Endometrial microvascular endothelial cells (primary cell): ENCODE measurements around the gene CHMP4A. TPM values are rescaled to one million over a fixed set of nuclear protein-coding genes. Genes with fewer than 3 reads are reported as not detected.

Experiments
- in situ Hi-C: cut with HindIII; loops from 2 replicates; pipeline ENCODE4 v1.10.0; 2017; ENCODE audit warnings: low sequenced_read_pairs, low pct_unique_long_range_greater_than_20kb; ENCODE audit errors: inconsistent ontology term
- total RNA-seq: library from RNA; depleted of rRNA; stranded (reverse); fragments of >200 nt; gene quantifications from one replicate; pipeline ENCODE4 v1.2.3, GENCODE V29; 2015; ENCODE audit errors: inconsistent ontology term

Gene CHMP4A
- total RNA-seq, 1 donor from 2014 or later, result 30.0 TPM

DNA sequence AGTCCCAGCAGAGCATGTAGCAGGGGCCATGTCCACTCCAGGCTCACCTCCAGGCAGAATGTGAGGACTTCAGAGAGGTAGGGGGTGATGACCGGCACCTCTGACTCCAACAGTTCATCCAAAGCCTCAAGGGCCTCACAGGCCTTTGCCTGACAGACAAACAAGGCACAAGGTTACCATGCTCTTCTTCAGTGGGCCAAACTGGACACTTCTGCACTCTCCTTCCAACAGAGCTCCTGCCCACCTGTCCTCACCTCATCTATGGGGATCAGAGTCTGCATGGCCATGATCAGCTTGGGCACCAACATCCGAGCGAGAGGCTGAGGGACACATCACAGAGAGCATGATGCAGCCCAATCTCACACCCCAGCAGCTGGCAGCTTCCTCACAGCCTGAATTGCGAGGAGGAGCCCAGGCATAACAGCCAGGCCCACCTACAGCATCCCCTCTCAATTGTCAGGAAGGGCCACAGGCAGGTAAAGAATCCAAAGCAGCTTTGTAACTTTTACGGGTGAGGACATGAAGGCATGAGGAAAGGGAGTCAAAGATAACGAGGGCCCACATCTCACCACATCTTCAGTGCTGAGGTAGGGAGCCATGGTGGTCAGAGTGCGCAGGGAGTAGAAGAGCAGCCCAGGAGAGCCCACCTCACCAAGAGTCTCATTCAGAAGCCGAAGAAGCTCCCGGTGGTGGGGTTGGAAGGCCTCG is 26.3 kb downstream of the CHMP4A start:
- in situ Hi-C loops, result no loop called here

DNA sequence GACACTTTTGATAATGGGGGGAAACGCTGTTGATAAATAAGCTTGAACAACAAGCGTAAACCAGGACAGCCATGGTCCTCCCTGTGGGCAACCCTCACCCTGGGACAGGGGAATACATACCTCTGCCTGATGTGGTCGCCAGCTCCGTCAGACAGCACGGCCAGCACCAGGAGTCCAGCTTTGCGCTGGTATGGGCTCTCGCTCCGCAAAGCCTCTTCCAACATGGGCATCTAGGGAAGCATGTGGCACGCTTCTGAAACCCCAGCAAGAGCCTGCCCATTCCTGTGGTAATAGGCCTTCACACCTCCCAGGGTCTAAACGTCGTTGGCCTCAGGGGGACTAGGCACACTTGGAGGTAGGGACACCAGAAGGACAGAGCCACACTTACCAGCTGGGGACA is 27.5 kb downstream of the CHMP4A start:
- in situ Hi-C loops, result no loop called here

DNA sequence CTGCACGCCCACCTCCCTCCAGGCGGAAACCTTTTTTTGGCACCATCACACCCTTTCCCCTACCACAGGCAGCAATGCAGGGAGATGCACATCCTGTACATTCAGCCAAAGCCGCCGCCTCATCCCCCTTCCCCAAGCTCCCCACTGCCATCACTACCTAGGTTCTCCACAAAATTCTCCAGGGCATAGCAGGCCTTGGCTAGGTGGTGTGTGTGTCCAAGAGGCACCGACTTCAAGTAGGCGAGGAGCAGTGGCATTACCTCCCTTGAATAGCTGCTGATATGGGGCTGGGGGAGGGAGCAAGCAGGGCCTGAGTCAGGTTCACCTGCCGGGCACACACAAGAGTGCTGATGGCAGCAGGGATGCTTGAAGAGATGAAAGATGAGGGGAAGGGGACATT is 28.3 kb downstream of the CHMP4A start:
- in situ Hi-C loops, result no loop called here

DNA sequence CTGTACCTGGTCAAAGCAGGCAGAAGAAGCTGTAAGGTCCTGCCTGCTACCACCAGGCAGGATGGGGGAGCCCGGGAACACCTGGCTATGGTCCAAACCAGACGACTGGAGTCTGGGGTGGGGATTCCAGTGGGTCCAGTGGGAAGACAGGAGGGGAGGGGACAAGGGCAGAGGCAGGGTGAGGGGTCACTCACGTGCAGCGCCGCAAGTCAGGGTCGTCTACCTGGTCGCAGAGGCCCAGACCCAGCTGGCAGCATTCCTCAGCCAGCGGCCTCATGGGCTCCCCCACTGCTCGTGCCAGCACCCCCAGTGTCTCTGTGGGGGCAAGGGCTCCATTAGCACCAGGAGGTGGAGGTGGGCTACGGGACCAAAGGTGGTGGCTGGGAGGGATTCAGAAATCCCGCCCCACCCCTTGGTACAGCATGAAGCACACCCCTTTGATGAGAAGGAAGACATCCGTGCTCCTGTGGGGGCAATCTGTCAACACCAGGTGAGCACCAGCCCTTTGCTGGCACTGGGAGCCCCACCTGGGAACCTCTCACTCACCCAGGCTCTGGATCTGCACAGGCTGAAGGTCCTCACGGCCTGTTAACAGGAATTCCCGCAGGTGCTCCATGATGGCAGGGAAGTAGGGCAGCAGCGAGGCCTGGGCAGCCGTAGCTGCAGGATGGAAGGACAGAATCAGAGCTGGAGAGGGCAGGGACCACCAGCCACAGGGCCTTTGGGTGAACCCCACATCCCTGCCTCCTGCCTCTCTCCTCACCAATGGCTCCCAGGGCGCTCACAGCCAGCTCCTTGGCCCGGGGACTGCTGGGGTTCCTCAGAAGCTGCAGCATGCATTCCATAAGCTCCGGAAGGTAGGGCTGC is 29.0 kb downstream of the CHMP4A start:
- in situ Hi-C loops, result no loop called here

DNA sequence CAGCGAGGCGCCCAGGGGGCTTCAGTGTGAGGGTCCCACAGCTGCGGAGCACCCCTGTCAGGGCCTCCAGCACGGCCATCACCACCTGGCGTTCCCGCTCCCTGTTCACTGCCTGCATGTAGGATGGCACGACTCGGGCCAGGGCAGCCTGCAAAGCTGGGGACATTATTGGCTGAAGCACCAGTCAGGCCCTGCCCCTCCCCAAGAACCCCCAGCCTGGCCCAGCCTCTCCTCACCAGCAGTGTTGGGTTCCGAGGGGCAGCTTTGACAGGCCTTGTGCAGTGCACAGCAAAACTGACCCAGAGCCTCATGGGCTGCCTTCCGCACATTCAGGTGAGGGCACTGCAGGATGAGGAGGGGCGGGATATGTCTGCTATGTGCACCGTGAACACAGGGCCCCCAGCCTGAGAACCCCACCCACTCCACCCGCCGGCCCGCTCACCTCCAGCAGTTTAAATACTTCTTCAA is 30.2 kb downstream of the CHMP4A start:
- in situ Hi-C loops, result no loop called here

DNA sequence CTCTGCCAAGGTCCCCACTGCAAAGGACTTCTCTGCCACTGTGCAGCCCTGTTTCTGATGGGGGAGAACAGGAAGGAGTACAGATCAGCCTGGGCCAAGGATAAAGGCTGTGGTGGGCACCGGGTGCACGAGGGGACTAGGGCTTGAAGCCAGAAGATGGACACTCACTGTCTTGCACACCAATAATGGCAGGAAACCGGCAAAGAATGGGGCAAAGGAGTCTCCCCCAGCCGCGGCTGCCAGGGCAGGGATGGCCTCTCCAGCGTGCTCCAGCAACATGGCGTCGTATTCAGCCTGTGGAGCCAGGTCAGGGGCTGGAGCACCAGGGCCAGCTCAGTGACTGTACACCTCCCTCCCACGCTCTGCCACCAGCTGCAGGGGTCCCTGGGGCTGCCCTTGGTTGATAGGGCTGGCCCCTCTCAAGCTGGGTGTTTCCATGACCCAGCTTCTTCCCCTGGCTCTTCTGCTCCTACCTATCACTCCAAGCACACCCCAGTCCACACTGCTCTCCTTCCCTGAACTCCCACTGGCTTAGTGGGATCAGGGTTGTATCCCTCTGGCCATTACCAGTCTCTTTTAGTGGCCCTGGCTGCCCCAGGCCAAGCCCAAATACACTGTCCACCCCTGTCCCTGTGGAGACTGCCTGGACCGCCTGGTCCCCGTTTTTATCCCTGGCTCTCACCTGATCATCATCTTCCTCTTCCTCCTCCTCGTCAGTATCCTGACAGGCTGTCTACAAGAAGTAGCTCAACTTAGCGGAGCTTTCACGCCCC is 31.0 kb downstream of the CHMP4A start:
- in situ Hi-C loops, result no loop called here

DNA sequence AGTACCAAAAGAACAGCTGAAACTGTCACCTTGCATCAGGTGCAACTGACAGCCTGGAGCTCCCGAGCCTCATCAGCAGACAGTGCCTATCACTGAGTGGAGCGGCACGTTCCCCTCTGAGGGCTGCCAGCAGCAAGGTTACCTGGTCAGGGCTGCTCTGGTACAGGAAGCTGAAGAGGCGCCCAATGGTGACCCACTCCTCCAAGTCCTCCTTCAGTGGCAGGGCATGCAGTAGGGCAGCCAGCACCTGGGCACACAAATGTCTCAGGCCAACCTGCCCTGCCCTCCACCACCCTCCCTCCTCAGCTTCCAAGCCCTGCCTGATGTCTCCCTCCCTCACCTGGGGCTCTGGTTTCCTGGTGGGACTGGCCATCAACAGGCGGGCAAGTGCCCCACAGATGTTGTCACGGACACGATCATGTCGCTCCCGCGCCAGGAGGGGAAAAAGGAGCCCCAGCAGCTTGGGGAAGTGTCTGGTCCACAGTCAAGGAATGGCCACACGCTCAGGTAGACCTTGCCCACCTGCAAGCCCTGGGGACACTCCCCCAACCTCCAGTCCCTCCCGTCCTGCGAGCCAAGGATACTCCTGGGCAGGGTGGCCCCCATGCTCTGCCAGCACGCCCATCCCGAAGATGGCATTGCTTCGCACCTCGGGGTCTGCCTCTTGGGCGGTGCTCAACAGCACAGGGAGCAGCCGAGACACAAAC is 31.8 kb downstream of the CHMP4A start:
- in situ Hi-C loops, result no loop called here

DNA sequence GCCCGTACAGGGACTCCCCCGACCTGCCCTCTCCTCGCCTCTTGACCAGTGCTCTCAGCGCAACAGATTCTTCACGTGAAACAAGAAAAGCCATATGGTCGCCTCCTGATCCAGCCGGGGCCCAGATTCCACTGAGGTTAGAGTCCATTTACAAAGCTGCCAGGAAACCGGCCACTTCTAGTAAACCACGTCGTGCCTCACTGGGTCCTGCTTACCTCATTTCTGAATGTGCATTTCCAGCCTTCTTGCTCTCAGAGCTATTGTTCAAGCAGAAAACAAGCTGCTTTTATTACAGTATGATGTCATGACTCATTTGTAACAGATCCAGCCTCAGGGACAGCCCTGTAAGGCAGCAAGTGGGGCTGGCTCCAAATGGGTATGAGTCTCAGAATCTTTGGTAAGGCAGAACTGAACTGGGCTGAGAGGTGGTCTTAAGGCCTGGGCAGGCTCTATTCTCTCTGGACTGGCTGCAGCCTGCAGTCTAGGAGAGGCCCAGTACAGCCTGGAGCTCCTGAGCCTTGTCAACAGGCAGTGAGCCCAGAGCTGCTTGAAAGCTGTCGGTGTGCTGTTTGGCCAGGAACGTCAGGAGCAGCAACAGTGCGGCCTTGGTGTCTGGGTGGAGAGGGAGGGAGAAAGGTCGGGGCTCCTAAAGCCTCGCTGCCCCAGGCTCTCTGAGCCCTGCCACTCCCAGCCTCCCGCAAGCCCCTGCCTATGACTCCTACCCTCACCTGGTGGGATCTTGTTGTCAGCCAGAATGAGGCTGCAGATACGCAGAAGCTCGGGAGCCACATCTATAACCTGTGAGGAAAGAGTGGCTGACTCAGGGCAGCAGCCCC is 33.1 kb downstream of the CHMP4A start:
- in situ Hi-C loops, result no loop called here

DNA sequence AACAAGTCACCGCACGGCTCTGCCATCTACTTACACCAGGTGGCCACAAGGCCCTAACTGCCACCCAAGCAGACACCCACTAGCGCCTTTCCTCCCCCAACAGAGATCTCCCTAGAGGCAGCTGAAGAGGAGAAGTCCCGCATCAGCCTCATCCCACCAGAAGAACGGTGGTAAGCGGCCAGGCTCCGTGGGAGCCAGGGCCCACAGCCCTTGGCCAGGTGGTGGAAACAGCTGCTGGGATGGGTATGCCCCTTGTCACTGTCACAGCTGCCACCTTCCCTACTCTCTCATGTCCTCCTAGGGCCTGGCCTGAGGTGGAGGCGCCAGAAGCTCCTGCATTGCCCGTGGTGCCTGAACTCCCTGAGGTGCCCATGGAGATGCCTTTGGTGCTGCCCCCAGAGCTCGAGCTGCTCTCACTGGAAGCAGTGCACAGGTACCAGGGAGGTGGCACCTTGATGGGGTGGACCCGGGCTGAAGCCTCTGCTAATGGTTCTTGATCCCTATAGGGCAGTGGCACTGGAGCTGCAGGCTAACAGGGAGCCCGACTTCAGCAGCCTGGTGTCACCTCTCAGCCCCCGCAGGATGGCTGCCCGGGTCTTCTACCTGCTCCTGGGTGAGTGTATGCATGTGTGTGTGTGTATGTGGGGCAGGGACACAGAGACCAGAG is 33.9 kb downstream of the CHMP4A start:
- in situ Hi-C loops, result no loop called here

DNA sequence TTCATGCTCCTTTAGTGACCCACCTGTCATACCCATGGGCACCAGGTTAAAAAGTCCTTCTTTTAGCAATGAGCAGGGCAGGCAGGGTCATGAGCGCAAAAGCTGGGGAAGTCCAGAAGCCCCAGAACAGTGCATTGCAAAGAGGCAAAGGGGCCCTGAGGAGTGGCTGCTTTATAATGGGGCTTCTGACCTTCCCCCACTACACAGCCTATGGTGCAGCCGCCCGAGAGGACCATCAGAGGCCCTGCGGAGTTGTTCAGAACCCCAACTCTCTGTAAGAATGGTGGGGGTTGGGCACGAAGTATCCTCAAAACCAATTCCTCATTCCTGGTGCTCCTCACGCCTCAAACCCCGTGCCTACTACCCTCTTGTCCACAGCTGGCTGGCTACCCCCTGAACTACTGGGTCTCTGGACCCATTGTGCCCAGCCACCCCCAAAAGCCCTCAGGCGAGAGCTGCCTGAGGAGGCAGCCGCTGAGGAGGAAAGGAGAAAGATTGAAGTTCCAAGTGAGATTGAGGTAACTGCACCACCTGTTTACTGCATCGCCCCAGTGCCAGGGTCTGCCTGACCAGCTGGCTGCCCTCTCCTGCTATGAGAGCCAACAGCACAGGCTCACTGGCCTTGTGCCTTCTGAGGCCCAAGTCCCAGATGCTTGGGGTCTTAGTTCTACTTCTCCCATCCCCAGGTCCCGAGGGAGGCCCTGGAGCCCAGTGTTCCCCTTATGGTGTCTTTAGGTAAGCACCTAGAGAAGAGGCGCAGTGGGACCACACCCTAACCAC is 34.7 kb downstream of the CHMP4A start:
- in situ Hi-C loops, result no loop called here

DNA sequence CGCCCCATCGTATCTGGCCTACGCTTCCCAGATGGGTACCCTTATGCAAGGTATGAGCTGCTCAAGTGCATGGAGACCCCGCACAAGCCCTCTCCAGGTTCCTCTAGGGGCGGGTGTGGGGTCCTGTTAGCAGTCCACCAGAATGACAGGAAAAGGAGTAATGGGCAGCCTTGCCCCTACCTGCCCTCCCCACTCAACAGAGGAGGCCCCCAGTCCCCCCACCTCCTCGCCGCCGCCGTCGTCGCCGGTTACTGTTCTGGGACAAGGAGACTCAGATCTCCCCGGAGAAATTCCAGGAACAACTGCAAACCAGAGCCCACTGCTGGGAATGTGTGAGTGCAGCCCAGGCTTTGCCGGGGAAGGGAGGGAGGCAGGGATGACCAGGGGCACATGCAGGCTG is 35.4 kb downstream of the CHMP4A start:
- in situ Hi-C loops, result no loop called here

DNA sequence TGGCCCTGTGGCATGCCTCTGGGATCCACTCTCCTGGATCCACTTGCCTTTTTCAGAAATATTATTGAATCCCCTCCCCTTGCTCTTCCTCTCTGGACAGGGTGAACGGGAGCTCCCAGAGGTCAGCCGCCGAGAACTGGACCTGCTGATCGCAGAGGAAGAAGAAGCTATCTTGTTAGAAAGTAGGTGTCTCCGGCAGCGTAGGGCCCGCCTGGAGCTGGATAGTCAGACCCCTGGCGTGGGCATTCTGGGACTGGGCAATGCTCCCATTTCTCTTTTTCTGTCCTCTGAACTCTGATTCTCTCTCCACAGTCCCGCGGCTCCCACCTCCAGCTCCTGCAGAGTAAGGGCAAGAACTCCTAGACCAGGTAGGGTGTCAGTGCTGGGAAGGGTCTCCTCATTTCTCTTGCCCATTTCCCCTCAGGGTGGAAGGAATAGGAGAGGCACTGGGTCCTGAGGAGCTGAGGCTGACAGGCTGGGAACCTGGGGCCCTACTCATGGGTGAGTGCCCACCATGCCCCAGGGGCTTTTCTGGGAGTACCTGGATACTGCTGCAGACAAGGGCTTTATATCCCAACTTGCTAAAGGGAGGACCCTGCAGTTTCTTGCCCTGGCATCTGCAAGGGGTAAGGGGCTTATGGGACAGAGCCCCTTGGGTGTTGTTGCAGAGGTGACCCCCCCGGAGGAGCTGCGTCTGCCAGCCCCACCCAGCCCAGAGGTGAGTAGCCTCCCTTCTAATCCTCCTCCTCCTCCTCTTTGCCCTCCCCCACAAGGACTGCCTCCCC is 36.1 kb downstream of the CHMP4A start:
- in situ Hi-C loops, result no loop called here

DNA sequence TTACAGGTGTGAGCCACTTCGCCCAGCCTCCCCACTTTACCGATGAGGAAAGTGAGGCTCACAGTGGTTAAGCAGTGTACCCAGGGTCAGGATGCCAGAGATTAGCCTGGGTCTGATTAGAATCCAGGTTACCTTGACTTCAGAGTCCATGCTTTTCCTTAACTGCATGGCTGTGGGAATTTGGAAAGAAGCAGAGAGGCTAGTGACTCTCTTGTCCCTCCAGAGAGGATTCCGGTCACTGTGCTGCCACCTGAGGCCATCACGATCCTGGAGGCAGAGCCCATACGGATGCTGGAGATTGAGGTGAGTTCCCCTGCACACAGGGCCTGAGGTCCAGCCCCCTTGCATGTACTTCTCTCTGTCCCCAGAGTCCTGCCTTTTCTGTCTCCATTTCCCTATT is 36.7 kb downstream of the CHMP4A start:
- in situ Hi-C loops, result no loop called here

DNA sequence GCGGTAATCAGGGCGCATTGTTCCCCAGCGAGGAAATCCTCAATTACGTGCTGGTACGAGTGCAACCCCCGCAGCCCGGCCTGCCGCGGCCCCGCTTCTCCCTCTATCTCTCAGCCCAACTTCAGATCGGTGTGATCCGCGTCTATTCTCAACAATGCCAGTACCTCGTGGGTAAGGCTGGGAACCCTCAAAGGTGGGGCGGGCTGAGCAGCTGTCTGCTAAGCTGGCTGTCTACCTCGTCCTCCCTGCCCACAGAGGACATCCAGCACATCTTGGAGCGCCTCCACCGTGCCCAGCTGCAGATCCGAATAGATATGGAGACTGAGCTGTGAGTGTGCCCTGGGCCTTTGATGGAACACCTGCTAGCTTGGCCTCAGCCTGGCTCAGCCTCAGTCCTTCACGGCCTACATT is 40.4 kb downstream of the CHMP4A start:
- in situ Hi-C loops, result no loop called here

DNA sequence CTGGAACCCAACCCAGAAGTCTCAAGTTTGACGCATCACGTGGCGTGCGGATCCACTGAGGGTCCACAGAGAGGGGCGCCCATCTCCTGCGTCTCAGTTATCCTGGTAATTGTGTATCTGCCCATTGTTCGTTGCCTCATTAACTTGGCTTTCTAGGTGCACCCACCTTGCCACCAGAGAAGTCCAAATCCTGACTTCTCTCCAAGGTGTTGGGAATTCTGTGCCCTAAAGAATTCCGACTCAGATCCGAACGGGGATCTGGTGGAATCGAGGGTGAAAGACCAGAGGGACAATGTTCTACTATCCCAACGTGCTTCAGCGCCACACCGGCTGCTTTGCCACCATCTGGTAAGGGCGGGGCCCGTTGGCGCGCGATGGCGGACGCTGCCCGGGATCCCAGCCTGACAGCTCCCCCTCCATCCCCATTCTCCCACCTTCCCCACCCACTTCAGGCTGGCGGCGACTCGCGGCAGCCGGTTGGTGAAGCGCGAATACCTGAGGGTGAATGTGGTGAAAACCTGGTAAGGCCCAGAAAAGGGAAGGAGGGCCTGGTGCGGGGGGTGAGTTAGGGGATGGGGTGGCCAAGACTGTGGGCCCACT is 40.9 kb downstream of the CHMP4A start:
- in situ Hi-C loops, result no loop called here
